GM12801 (cell line): ENCODE measurements around the gene NPR3.

Experiments
- CTCF ChIP-seq: IDR thresholded peaks from one replicate; pipeline ENCODE4 v1.5.1; 2011; ENCODE audit warnings: control low read depth; ENCODE audit not compliant: insufficient read length; ENCODE audit errors: extremely low read depth

The NPR3 gene

GRCh38 chr5:32790411-32790951 lies 79.4 kb downstream of the NPR3 start:
- TF ChIP-seq CTCF: no peak

- no peak for TF ChIP-seq CTCF
Observed at GRCh38 chr5:32791536-32792243, 80.6 kb downstream of the NPR3 start.

- no peak for TF ChIP-seq CTCF
Observed at GRCh38 chr5:32794086-32794485, 83.0 kb downstream of the NPR3 start.

GRCh38 chr5:32802764-32803163 lies 91.6 kb downstream of the NPR3 start:
- no peak for TF ChIP-seq CTCF

GRCh38 chr5:32803656-32804055 lies 92.5 kb downstream of the NPR3 start:
- no peak for TF ChIP-seq CTCF

- no peak for TF ChIP-seq CTCF
Observed at GRCh38 chr5:32805971-32806638, 95.0 kb downstream of the NPR3 start.

GRCh38 chr5:32808783-32809182 lies 97.7 kb downstream of the NPR3 start:
- no peak for TF ChIP-seq CTCF
